Measurements from ENCODE around the gene BCL2L1. TPM values are rescaled to one million over a fixed set of nuclear protein-coding genes. Genes with fewer than 3 reads are reported as not detected.
A peak's percentile ranks its signal among the peaks of the same experiment; 100 is the strongest.
"Not testable (repeated sequence)": the region's sequence is repeated elsewhere in the genome, so short reads cannot be mapped to it uniquely, and the experiment has no call there.

BCL2L1 gene
- polyA plus RNA-seq, 1 donor = 58.5 TPM

DNA sequence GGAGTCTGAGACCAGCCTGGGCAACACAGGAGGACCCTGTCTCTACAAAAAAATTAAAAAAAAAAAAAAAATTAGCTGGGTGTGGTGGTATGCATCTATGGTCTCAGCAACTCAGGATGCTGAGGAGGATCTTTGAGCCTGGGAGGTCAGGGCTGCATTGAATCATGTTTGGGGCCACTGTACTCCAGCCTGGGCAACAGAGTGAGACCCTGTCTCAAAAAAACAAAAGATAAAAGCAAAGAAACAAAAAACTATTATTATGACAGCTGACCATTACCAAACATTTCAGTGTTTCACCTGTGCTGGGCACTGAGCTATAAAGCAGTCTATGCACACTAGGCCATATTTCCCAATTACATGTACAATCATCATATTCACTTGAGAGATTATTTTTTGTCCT is 49.2 kb downstream of the BCL2L1 start:
- H3K27ac ChIP-seq (ENCODE audit: low read length) = no peak overlapping the region
- no peaks in the 10 kb centered on the region for H3K9me3 ChIP-seq (ENCODE audit: control insufficient read depth, low read depth, low read length)
- H3K4me1 ChIP-seq (ENCODE audit: control insufficient read depth, insufficient read depth, low read length) = peaks cover 6% of the 10 kb centered on the region
- H3K4me3 ChIP-seq (ENCODE audit: low read length) = no peak overlapping the region
- H3K27me3 ChIP-seq (ENCODE audit: control insufficient read depth, insufficient read depth, low read length) = no peaks in the 10 kb centered on the region
- no peak for DNase-seq
- H3K36me3 ChIP-seq (ENCODE audit: control insufficient read depth, insufficient read depth, low read length) = peaks cover 34% of the 10 kb centered on the region

DNA sequence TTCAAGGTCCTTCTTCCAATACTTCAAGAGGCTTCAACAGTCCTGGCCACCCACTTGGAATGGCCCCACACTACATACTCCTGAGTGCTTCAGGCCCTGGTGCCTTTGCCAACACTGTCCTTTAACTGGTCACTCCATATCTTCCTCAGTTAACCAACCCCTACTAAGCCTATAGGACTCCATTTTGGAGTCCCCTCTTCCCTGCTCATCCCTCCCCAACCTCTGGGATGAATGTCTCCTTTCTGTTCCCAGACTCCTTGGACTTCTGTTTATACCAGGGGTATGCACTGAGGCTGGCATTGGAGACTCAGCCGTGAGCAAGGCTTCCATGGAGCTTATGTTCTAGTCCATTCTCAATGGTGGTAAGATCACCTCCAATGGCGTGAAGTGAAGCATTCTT is 51.3 kb downstream of the BCL2L1 start:
- DNase-seq = no peak
- no peaks in the 10 kb centered on the region for H3K27me3 ChIP-seq (ENCODE audit: control insufficient read depth, insufficient read depth, low read length)
- H3K4me1 ChIP-seq (ENCODE audit: control insufficient read depth, insufficient read depth, low read length) = peaks cover 6% of the 10 kb centered on the region
- H3K36me3 ChIP-seq (ENCODE audit: control insufficient read depth, insufficient read depth, low read length) = peaks cover 39% of the 10 kb centered on the region
- H3K27ac ChIP-seq (ENCODE audit: low read length) = peak overlapping the region; percentile 10
- H3K9me3 ChIP-seq (ENCODE audit: control insufficient read depth, low read depth, low read length) = no peaks in the 10 kb centered on the region
- WGBS (ENCODE audit: insufficient coverage, low lambda C conversion rate) = no CpG with 5 or more reads among the region's 2 CpGs
- H3K4me3 ChIP-seq (ENCODE audit: low read length) = no peak overlapping the region

DNA sequence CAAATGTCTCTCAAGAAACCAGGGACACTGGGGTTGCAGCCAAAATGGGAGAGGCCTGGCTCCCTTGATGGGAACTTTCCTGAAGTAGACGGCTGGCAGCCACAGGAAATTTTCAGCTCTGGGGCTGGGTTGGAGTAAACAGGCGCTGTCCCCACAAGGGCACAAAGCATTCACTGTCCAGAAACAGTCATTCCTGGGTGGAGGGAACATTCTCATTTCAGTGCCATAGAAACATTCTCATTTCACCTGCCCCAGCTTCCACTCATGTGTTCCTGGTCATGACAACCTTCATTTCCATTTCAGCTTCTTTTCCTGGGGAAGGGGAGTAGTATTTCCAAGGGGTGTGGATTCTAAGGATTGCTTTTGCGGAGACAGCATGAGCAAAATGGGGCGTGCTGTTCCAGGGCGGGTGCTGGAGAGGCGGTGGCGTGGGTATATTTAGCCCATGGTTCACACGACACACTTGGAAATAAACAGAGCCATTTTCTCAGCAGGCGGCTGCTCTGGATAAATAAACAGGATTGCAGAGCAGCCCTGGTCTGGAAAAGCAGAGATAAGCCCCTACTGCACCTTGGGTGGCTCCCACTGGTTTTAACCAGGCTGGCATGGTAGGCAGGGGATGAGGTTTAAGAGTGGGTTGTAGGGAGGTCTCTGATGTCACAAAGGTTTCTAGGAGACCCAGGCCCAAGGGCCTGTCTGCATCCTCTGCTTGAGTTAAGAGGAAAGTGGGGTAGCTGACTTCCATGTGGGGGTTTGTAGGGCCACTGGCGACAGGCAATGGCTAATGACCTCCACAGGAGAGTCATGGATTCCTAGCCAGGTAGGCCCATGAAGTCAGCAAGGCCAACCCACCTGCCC is 52.1 kb downstream of the BCL2L1 start:
- DNase-seq = peak in 1 of 2 donors; percentile 24
- H3K4me1 ChIP-seq (ENCODE audit: control insufficient read depth, insufficient read depth, low read length) = peaks cover 5% of the 10 kb centered on the region
- H3K36me3 ChIP-seq (ENCODE audit: control insufficient read depth, insufficient read depth, low read length) = peaks cover 41% of the 10 kb centered on the region

DNA sequence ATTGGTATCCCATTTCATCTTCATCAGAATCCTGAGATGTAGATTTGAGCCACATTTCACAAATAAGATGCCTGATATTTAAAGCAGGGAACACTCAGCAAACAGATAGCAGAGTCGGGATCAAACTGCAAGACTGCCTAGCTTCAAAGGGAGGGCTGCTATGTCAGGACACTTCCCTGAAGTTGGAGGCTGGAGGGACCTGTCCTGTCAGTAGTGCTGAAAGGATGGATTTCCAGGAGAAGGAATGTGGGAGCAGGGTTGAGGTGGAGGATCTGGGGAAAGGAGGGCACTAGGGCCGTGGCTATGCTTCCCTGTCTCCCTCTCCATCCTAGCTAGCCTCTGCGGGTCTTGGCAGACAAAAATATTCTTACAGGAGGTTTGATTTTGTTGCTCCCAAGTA is 52.8 kb downstream of the BCL2L1 start:
- Histone ChIP-seq H3K27ac (ENCODE audit: low read length) (no peak overlapping the region), H3K27me3 (ENCODE audit: control insufficient read depth, insufficient read depth, low read length) (no peaks in the 10 kb centered on the region), H3K36me3 (ENCODE audit: control insufficient read depth, insufficient read depth, low read length) (peaks cover 41% of the 10 kb centered on the region), H3K9me3 (ENCODE audit: control insufficient read depth, low read depth, low read length) (no peaks in the 10 kb centered on the region), H3K4me1 (ENCODE audit: control insufficient read depth, insufficient read depth, low read length) (peaks cover 7% of the 10 kb centered on the region), H3K4me3 (ENCODE audit: low read length) (no peak overlapping the region)
- no CpG with 5 or more reads among the region's 3 CpGs for WGBS (ENCODE audit: insufficient coverage, low lambda C conversion rate)
- no peak for DNase-seq

More for the DNA sequence above, 52.1 kb downstream of the BCL2L1 start:
- no CpG with 5 or more reads among the region's 10 CpGs for WGBS (ENCODE audit: insufficient coverage, low lambda C conversion rate)
- Histone ChIP-seq H3K27ac (ENCODE audit: low read length) (peak overlapping the region; percentile 10), H3K9me3 (ENCODE audit: control insufficient read depth, low read depth, low read length) (no peaks in the 10 kb centered on the region), H3K4me3 (ENCODE audit: low read length) (no peak overlapping the region), H3K27me3 (ENCODE audit: control insufficient read depth, insufficient read depth, low read length) (no peaks in the 10 kb centered on the region)

DNA sequence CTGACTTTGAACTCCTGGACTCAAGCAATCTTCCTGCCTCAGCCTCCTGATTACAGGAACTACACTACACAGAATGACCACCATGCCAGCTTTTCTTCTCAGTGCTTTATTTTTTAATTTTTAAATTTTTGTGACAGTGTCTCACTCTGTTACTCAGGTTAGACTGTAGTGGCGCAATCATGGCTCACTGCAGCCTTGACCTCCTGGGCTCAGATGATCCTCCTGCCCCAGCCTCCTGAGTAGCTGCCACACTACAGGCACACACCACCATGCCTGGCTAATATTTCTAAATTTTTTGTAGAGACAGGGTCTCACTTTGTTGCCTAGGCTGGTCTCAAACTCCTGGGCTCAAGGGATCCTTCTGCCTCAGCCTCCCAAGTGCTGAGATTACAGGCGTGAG is 53.7 kb downstream of the BCL2L1 start:
- Histone ChIP-seq H3K4me1 (ENCODE audit: control insufficient read depth, insufficient read depth, low read length) (peaks cover 15% of the 10 kb centered on the region), H3K36me3 (ENCODE audit: control insufficient read depth, insufficient read depth, low read length) (peaks cover 44% of the 10 kb centered on the region)
- WGBS (ENCODE audit: insufficient coverage, low lambda C conversion rate) = no CpG with 5 or more reads among the region's 2 CpGs
- not testable (repeated sequence) for DNase-seq; H3K4me3 ChIP-seq (ENCODE audit: low read length); H3K27me3 ChIP-seq (ENCODE audit: control insufficient read depth, insufficient read depth, low read length); H3K27ac ChIP-seq (ENCODE audit: low read length); H3K9me3 ChIP-seq (ENCODE audit: control insufficient read depth, low read depth, low read length)

DNA sequence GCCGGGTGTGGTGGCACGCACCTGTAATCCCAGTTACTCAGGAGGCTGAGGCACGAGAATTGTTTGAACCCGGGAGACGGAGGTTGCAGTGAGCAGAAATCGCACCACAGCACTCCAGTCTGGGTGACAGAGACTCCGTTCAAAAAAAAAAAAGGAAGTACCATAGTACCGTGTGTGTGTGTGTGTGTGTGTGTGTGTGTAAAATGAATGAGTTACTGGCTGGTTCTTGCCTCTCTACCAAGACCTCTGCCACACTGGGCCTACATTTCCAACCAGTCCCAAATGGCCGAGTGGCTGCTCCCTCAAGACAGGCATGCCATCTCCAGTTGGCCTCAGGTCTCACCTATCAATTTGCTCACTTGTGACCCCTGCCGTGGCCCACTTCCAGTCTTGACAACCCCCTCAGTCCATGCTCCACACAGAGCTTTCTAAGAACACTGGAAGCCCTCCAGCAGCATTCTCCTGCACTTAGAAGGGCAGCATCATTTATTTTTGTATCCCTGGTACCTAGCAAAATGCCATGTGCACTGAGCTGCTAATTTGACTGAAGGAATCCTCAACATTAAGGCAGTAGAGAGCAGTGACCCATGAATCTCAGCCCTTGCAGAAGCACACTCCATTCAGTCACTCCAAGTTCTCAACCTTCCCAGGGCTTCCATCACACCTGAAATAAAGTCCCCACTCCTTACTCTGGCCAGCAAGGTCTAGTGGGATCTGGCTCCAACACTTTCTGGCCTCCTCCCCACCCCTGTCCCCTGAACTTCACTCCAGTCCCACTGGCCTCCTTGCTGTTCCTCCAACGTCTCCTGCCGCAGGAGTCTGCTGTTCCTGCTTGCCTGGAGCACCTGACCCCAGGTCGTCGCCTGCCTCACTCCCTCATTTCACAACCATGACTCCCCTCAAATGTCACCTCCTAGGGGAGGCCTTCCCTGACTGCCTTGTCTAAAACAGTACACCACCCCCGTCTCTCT is 55.1 kb downstream of the BCL2L1 start:
- Histone ChIP-seq H3K27me3 (ENCODE audit: control insufficient read depth, insufficient read depth, low read length) (no peaks in the 10 kb centered on the region), H3K36me3 (ENCODE audit: control insufficient read depth, insufficient read depth, low read length) (peaks cover 41% of the 10 kb centered on the region), H3K4me1 (ENCODE audit: control insufficient read depth, insufficient read depth, low read length) (peaks cover 22% of the 10 kb centered on the region), H3K9me3 (ENCODE audit: control insufficient read depth, low read depth, low read length) (no peaks in the 10 kb centered on the region), H3K27ac (ENCODE audit: low read length) (no peak overlapping the region), H3K4me3 (ENCODE audit: low read length) (no peak overlapping the region)
- WGBS (ENCODE audit: insufficient coverage, low lambda C conversion rate) = 100% methylated on average over 2 of the region's 15 CpGs
- DNase-seq = no peak

DNA sequence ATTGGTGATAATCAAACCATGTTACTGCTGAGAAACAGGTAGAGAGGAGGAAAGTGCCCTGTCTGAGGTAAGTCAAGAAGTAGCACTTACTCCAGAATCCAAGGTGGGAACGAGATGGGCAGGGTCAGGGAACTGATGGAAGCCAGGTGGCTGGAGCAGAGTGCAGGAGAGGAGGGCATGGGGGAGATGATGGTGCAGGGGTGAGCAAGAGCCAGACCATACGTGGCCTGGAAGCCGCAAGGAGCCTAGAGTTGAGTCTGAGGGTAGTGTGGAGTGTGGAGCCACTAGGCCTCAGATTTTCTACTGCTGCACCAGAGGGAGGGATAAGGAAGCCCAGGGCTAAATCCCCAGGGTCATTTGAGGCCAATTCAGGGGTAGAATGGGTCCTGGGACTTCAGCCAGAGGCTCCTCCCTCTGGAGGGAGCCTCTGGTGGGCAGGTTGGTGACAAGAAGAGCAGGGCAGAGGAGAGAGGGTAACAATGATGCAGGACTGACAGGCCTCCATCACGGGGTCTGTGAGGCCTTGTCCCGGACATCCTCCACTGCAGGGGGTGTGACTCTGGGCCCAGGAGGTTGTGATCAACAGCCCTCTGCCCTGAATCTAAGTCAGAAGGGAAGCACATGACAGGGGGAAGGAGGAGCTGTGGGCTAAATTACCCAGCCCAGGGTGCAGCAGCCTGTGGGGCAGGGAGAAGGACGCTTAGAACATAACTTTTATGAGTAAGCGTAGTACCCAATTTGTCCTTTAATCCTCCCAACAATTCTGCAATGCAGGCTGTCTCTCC is 56.2 kb downstream of the BCL2L1 start:
- Histone ChIP-seq H3K27ac (ENCODE audit: low read length) (no peak overlapping the region), H3K36me3 (ENCODE audit: control insufficient read depth, insufficient read depth, low read length) (peaks cover 37% of the 10 kb centered on the region), H3K27me3 (ENCODE audit: control insufficient read depth, insufficient read depth, low read length) (no peaks in the 10 kb centered on the region), H3K4me3 (ENCODE audit: low read length) (no peak overlapping the region), H3K4me1 (ENCODE audit: control insufficient read depth, insufficient read depth, low read length) (peaks cover 31% of the 10 kb centered on the region), H3K9me3 (ENCODE audit: control insufficient read depth, low read depth, low read length) (no peaks in the 10 kb centered on the region)
- WGBS (ENCODE audit: insufficient coverage, low lambda C conversion rate) = 80% methylated on average over 1 of the region's 7 CpGs
- DNase-seq = peak in 1 of 2 donors; percentile 64

DNA sequence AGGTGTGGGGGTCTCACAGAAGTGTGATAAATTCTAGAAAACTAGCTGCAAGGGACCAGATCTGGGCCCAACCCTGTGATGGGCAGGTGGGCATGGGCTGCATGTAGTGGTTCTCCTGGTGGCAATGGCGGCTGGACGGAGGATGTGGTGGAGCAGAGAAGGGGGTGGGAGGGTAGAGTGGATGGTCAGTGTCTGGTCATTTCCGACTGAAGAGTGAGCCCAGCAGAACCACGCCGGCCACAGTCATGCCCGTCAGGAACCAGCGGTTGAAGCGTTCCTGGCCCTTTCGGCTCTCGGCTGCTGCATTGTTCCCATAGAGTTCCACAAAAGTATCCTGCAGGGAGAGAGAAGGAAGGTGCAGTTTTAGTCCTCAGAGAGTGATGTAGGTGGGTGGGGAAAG is 56.9 kb downstream of the BCL2L1 start:
- no peak for DNase-seq
- H3K36me3 ChIP-seq (ENCODE audit: control insufficient read depth, insufficient read depth, low read length) = peaks cover 32% of the 10 kb centered on the region
- WGBS (ENCODE audit: insufficient coverage, low lambda C conversion rate) = no CpG with 5 or more reads among the region's 10 CpGs

DNA sequence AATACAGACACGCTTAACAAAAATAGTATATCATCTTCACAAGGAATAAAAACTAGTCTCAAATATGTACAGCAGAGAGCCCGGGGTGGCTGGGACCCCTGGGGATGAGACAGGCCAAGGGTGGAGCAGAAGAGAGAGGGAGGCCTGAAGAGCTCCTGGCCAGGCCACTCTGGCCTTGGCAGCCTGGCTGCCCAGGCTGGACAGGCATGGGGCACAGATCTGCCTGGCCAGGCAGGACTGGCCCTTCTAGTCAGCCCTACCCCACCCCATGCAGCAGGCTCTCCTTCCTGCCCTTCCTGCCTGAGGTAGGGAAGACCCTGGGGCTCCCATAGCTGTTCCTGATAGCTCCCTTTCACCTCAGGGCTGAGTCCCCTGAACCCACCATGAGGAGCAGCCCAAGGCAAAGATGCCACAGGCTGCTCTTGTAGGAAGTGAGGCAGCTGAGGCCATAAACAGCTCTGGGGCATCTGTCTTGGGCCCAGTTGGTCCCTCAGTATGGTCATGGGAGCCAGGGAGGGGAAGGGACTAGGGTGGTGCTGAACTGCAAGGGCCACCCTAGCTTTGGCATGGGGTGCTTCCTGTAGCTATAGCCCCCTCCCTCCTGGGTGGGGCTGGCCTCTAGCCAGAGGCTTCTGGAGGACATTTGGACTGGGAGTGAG is 57.8 kb downstream of the BCL2L1 start:
- no peak overlapping the region for H3K4me3 ChIP-seq (ENCODE audit: low read length)
- DNase-seq = peak in 1 of 2 donors; percentile 30
- peak overlapping the region; percentile 55 for H3K27ac ChIP-seq (ENCODE audit: low read length)
- H3K36me3 ChIP-seq (ENCODE audit: control insufficient read depth, insufficient read depth, low read length) = peaks cover 31% of the 10 kb centered on the region
- peaks cover 31% of the 10 kb centered on the region for H3K4me1 ChIP-seq (ENCODE audit: control insufficient read depth, insufficient read depth, low read length)
- no CpG with 5 or more reads among the region's 2 CpGs for WGBS (ENCODE audit: insufficient coverage, low lambda C conversion rate)
- H3K27me3 ChIP-seq (ENCODE audit: control insufficient read depth, insufficient read depth, low read length) = no peaks in the 10 kb centered on the region
- no peaks in the 10 kb centered on the region for H3K9me3 ChIP-seq (ENCODE audit: control insufficient read depth, low read depth, low read length)

More for the DNA sequence above, 56.9 kb downstream of the BCL2L1 start:
- H3K27me3 ChIP-seq (ENCODE audit: control insufficient read depth, insufficient read depth, low read length) = no peaks in the 10 kb centered on the region
- H3K27ac ChIP-seq (ENCODE audit: low read length) = no peak overlapping the region
- no peaks in the 10 kb centered on the region for H3K9me3 ChIP-seq (ENCODE audit: control insufficient read depth, low read depth, low read length)
- no peak overlapping the region for H3K4me3 ChIP-seq (ENCODE audit: low read length)
- H3K4me1 ChIP-seq (ENCODE audit: control insufficient read depth, insufficient read depth, low read length) = peaks cover 31% of the 10 kb centered on the region

All from large intestine (tissue), 3 donors.